ENCODE data around the gene CUL1.
"Not testable (repeated sequence)": the region's sequence is repeated elsewhere in the genome, so short reads cannot be mapped to it uniquely, and the experiment has no call there.

Gene CUL1

DNA sequence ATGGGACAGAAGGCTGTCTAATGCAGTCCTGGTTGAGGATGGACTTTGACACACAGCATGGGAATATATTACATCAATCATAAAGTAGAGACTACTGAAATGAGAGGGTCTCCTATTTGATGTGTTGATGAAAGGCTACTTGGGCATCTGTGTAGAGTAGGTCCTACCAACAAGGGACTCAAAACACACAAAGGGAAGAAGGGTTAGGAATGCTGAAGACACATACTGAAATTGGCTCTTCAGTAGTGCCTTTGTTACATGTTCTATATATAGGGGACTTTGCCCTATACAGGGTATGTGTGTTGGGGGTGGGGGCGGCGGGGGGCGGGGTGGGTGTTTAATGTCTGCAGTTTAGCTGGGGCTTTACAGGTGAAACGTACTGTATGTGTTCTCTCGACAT lies 7.7 kb downstream of the CUL1 start:
- POLR2A ChIA-PET, result interaction anchor here (0.6 kb wide), 1 partner anchor 137 kb away, joined by 3 read pairs; no protein-coding TSS in a partner anchor
- no peak overlapping the region for H3K27ac ChIP-seq (ENCODE audit: insufficient read depth in 1 of 2, low read depth in 1 of 2, low read length in 2 of 2, poor library complexity in 1 of 2, severe bottlenecking in 2 of 2)
- peaks cover 10 to 51% (median 34%) of the 10 kb centered on the region in 4 experiments for H3K4me1 ChIP-seq (ENCODE audit: control extremely low read depth in 1 of 4, control insufficient read depth in 4 of 4, insufficient read depth in 4 of 4, low read length in 3 of 4)
- DNase-seq, result no peak
- WGBS (ENCODE audit: insufficient coverage), result no CpG with 5 or more reads among the region's 5 CpGs
- no peaks in the 10 kb centered on the region for H3K9me3 ChIP-seq (ENCODE audit: control extremely low read depth in 1 of 5, control insufficient read depth in 4 of 5, insufficient read depth in 2 of 5, low read depth in 1 of 5, low read length in 4 of 5)
- peaks cover 0 to 5% (median 0%) of the 10 kb centered on the region in 4 experiments for H3K36me3 ChIP-seq (ENCODE audit: control insufficient read depth in 4 of 4, insufficient read depth in 4 of 4, low read length in 3 of 4)
- no peak overlapping the region for H3K4me3 ChIP-seq (ENCODE audit: control insufficient read depth in 1 of 7, extremely low read depth in 1 of 7, insufficient read depth in 4 of 7, low read depth in 2 of 7, low read length in 6 of 7)
- CTCF ChIA-PET, result interaction anchor here (1.1 to 1.5 kb wide), 3 partner anchors 13 to 24 kb away, joined by 3 read pairs; no protein-coding TSS in a partner anchor
- H3K27me3 ChIP-seq (replicated peaks in 2 of 5; ENCODE audit: control insufficient read depth in 4 of 5, insufficient read depth in 5 of 5, low read length in 4 of 5), result no peaks in the 10 kb centered on the region

GRCh38 chr7:148708026-148708885 lies 9.6 kb downstream of the CUL1 start:
- Histone ChIP-seq H3K9me3 (ENCODE audit: control extremely low read depth in 1 of 5, control insufficient read depth in 4 of 5, insufficient read depth in 2 of 5, low read depth in 1 of 5, low read length in 4 of 5) (no peaks in the 10 kb centered on the region), H3K36me3 (ENCODE audit: control insufficient read depth in 4 of 4, insufficient read depth in 4 of 4, low read length in 3 of 4) (no peaks in the 10 kb centered on the region), H3K4me1 (ENCODE audit: control extremely low read depth in 1 of 4, control insufficient read depth in 4 of 4, insufficient read depth in 4 of 4, low read length in 3 of 4) (peaks cover 10 to 56% (median 29%) of the 10 kb centered on the region in 4 experiments), H3K27me3 (replicated peaks in 2 of 5; ENCODE audit: control insufficient read depth in 4 of 5, insufficient read depth in 5 of 5, low read length in 4 of 5) (no peaks in the 10 kb centered on the region), H3K4me3 (ENCODE audit: control insufficient read depth in 1 of 7, extremely low read depth in 1 of 7, insufficient read depth in 4 of 7, low read depth in 2 of 7, low read length in 6 of 7) (peak overlapping the region in 1 of 7 experiments; percentile 11), H3K27ac (ENCODE audit: insufficient read depth in 1 of 2, low read depth in 1 of 2, low read length in 2 of 2, poor library complexity in 1 of 2, severe bottlenecking in 2 of 2) (no peak overlapping the region)
- CTCF ChIA-PET, result interaction anchor here (0.9 to 2.0 kb wide), 8 partner anchors 11 to 198 kb away, joined by 3 to 12 read pairs (median 4); no protein-coding TSS in a partner anchor
- POLR2A ChIA-PET, result no interaction called here
- 73% methylated on average over 2 of the region's 7 CpGs for WGBS (ENCODE audit: insufficient coverage)
- peak; percentile 28 to 80 (median 66) for DNase-seq

- Histone ChIP-seq H3K36me3 (ENCODE audit: control insufficient read depth in 4 of 4, insufficient read depth in 4 of 4, low read length in 3 of 4) (no peaks in the 10 kb centered on the region), H3K9me3 (ENCODE audit: control extremely low read depth in 1 of 5, control insufficient read depth in 4 of 5, insufficient read depth in 2 of 5, low read depth in 1 of 5, low read length in 4 of 5) (no peaks in the 10 kb centered on the region), H3K4me1 (ENCODE audit: control extremely low read depth in 1 of 4, control insufficient read depth in 4 of 4, insufficient read depth in 4 of 4, low read length in 3 of 4) (peaks cover 10 to 53% (median 28%) of the 10 kb centered on the region in 4 experiments), H3K27me3 (replicated peaks in 2 of 5; ENCODE audit: control insufficient read depth in 4 of 5, insufficient read depth in 5 of 5, low read length in 4 of 5) (no peaks in the 10 kb centered on the region), H3K4me3 (ENCODE audit: control insufficient read depth in 1 of 7, extremely low read depth in 1 of 7, insufficient read depth in 4 of 7, low read depth in 2 of 7, low read length in 6 of 7) (no peak overlapping the region), H3K27ac (ENCODE audit: insufficient read depth in 1 of 2, low read depth in 1 of 2, low read length in 2 of 2, poor library complexity in 1 of 2, severe bottlenecking in 2 of 2) (no peak overlapping the region)
- CTCF ChIA-PET, result interaction anchor here (0.9 to 2.0 kb wide), 7 partner anchors 11 to 134 kb away, joined by 3 to 12 read pairs (median 4); no protein-coding TSS in a partner anchor
- no peak for DNase-seq
- POLR2A ChIA-PET, result no interaction called here
- 100% methylated on average over 4 of the region's 6 CpGs for WGBS (ENCODE audit: insufficient coverage)
Measured at GRCh38 chr7:148709014-148709413, 10.3 kb downstream of the CUL1 start.

DNA sequence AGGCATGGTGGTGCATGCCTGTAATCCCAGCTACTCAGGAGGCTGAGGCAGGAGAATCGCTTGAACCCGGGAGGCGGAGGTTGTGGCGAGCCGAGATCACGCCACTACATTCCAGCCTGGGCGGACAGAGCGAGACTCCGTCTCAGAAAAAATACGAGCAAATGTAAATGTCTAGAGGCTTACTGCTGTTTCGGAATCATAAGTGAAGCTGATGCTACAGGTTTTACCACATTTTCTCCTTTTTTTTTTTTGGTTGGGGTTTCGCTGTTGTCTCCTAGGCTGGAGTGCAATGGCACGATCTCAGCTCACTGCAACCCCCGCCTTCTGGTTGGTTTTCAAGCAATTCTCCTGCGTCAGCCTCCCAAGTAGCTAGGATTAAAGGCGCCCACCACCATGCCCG lies 11.7 kb downstream of the CUL1 start:
- H3K27ac ChIP-seq (ENCODE audit: insufficient read depth in 1 of 2, low read depth in 1 of 2, low read length in 2 of 2, poor library complexity in 1 of 2, severe bottlenecking in 2 of 2); POLR2A ChIA-PET; H3K36me3 ChIP-seq (ENCODE audit: control insufficient read depth in 4 of 4, insufficient read depth in 4 of 4, low read length in 3 of 4); H3K9me3 ChIP-seq (ENCODE audit: control extremely low read depth in 1 of 5, control insufficient read depth in 4 of 5, insufficient read depth in 2 of 5, low read depth in 1 of 5, low read length in 4 of 5); DNase-seq; H3K4me3 ChIP-seq (ENCODE audit: control insufficient read depth in 1 of 7, extremely low read depth in 1 of 7, insufficient read depth in 4 of 7, low read depth in 2 of 7, low read length in 6 of 7); H3K27me3 ChIP-seq (replicated peaks in 2 of 5; ENCODE audit: control insufficient read depth in 4 of 5, insufficient read depth in 5 of 5, low read length in 4 of 5): not testable (repeated sequence)
- WGBS (ENCODE audit: insufficient coverage), result 97% methylated on average over 15 of the region's 17 CpGs
- H3K4me1 ChIP-seq (ENCODE audit: control extremely low read depth in 1 of 4, control insufficient read depth in 4 of 4, insufficient read depth in 4 of 4, low read length in 3 of 4), result peaks cover 10 to 45% (median 26%) of the 10 kb centered on the region in 4 experiments
- CTCF ChIA-PET, result interaction anchor here (0.6 to 1.8 kb wide), 3 partner anchors 10 to 149 kb away, joined by 4 to 8 read pairs (median 4); no protein-coding TSS in a partner anchor

- Histone ChIP-seq H3K27me3 (replicated peaks in 2 of 5; ENCODE audit: control insufficient read depth in 4 of 5, insufficient read depth in 5 of 5, low read length in 4 of 5) (no peaks in the 10 kb centered on the region), H3K4me3 (ENCODE audit: control insufficient read depth in 1 of 7, extremely low read depth in 1 of 7, insufficient read depth in 4 of 7, low read depth in 2 of 7, low read length in 6 of 7) (peak overlapping the region in 1 of 7 experiments; percentile 38), H3K4me1 (ENCODE audit: control extremely low read depth in 1 of 4, control insufficient read depth in 4 of 4, insufficient read depth in 4 of 4, low read length in 3 of 4) (peaks cover 10 to 42% (median 24%) of the 10 kb centered on the region in 4 experiments), H3K36me3 (ENCODE audit: control insufficient read depth in 4 of 4, insufficient read depth in 4 of 4, low read length in 3 of 4) (peaks cover under 1 to 11% (median 4%) of the 10 kb centered on the region in 4 experiments), H3K9me3 (ENCODE audit: control extremely low read depth in 1 of 5, control insufficient read depth in 4 of 5, insufficient read depth in 2 of 5, low read depth in 1 of 5, low read length in 4 of 5) (peaks cover 0 to 1% (median 0%) of the 10 kb centered on the region in 5 experiments), H3K27ac (ENCODE audit: insufficient read depth in 1 of 2, low read depth in 1 of 2, low read length in 2 of 2, poor library complexity in 1 of 2, severe bottlenecking in 2 of 2) (no peak overlapping the region)
- ChIA-PET POLR2A (no interaction called here), CTCF (interaction anchor here (0.5 to 1.8 kb wide), 6 partner anchors 9 to 43 kb away, joined by 3 to 8 read pairs (median 4); no protein-coding TSS in a partner anchor)
- DNase-seq, result peak in 2 of 3 donors; percentile 35 to 39
- 62% methylated on average over 8 of the region's 16 CpGs for WGBS (ENCODE audit: insufficient coverage)
Measured at GRCh38 chr7:148711191-148712102, 12.7 kb downstream of the CUL1 start.

DNA sequence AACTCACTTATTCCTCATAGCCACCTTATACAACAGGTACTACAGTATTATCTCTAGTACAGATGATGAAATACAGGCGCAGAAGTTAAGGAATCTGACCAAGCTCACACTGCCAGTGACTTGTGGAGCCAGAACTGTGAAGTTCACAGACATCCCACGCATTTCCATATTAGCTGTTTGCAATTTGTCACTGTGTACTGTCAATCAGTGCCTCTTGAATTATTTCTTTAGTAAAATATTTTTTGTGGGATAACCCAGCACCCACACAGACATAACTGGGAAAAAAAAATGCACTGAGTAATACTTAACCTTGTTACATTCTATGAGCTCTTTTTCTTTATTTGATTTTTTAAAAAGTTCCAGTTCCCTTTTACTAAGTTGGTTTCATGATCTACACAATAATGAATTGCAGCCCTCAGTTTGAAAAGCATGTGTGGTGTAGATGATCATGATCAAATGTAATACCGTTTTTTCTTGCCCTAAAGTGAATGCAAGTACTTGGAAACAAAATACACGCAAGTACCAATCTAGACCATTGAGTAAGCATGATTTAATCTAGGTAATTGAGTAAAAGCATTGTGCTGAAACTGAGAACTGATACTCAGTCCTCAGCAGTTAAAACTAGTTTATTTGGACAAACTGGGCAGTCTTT lies 14.1 kb downstream of the CUL1 start:
- Histone ChIP-seq H3K27me3 (replicated peaks in 2 of 5; ENCODE audit: control insufficient read depth in 4 of 5, insufficient read depth in 5 of 5, low read length in 4 of 5) (no peaks in the 10 kb centered on the region), H3K4me1 (ENCODE audit: control extremely low read depth in 1 of 4, control insufficient read depth in 4 of 4, insufficient read depth in 4 of 4, low read length in 3 of 4) (peaks cover 7 to 38% (median 19%) of the 10 kb centered on the region in 4 experiments), H3K4me3 (ENCODE audit: control insufficient read depth in 1 of 7, extremely low read depth in 1 of 7, insufficient read depth in 4 of 7, low read depth in 2 of 7, low read length in 6 of 7) (no peak overlapping the region), H3K27ac (ENCODE audit: insufficient read depth in 1 of 2, low read depth in 1 of 2, low read length in 2 of 2, poor library complexity in 1 of 2, severe bottlenecking in 2 of 2) (no peak overlapping the region), H3K36me3 (ENCODE audit: control insufficient read depth in 4 of 4, insufficient read depth in 4 of 4, low read length in 3 of 4) (peaks cover 2 to 11% (median 7%) of the 10 kb centered on the region in 4 experiments), H3K9me3 (ENCODE audit: control extremely low read depth in 1 of 5, control insufficient read depth in 4 of 5, insufficient read depth in 2 of 5, low read depth in 1 of 5, low read length in 4 of 5) (peaks cover 0 to 2% (median 0%) of the 10 kb centered on the region in 5 experiments)
- DNase-seq, result no peak
- ChIA-PET POLR2A (no interaction called here), CTCF (interaction anchor here (0.8 to 1.8 kb wide), 2 partner anchors 8 to 33 kb away, joined by 3 to 7 read pairs; no protein-coding TSS in a partner anchor)
- 94% methylated on average over 2 of the region's 4 CpGs for WGBS (ENCODE audit: insufficient coverage)

All from common myeloid progenitor, CD34-positive (primary cell).